Measurements from ENCODE around the gene BAHCC1. TPM values are rescaled to one million over a fixed set of nuclear protein-coding genes. Genes with fewer than 3 reads are reported as not detected.

Gene BAHCC1
- total and polyA plus RNA-seq, 2 donors (not counting 3 experiments of a cell fraction or from before 2014, with no cell fraction given), result 4.7 to 11.6 TPM

DNA sequence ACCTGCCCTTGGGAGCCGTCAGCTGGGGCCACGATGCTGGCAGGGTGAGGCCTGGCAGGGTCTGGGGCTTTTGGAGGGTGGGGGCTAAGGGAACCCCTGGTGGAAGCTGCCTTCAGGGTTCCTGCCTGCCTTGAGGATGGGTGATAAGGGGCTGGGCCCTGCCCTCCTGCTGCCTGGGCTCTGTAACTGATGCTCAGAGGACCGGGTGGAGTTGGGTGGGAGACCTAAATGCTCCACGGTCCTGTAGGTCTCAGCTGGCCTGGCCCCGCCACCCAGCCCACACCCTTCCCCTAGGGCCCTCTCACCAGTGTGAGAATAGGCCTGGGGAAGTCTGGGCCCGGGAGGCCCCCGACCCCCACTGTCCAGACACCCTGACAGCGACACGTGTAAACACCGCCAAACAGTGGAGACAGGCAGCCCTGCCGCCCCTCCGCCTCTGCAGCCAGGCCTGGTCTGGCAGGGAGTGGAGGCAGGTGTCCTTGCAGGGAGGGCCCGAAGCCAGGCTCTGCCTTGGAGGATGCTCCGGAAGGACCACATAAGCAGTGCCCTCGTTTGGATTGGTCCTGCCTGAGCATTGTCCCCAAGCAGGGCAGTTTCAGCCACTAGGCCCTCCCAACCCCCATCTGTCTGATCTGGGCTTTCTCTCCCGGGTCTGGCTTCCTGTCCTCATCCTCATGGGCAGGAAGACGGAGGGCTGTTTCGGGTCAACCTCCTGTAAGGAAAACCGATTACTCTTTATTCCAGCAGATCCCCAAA, 6.5 kb upstream of the BAHCC1 start:
- Histone ChIP-seq H3K9me3 (replicated peaks; ENCODE audit: control insufficient read depth, insufficient read depth, low read length) (no peaks in the 10 kb centered on the region), H3K4me3 (replicated peaks in 1 of 3; ENCODE audit: insufficient read depth in 1 of 3, low read depth in 1 of 3, low read length in 3 of 3) (no peak overlapping the region), H3K27ac (ENCODE audit: insufficient read depth, low read depth, low read length) (no peak overlapping the region), H3K4me1 (ENCODE audit: control insufficient read depth, extremely low read depth, insufficient read depth, low read length) (peaks cover 29% of the 10 kb centered on the region), H3K9me1 (replicated peaks; ENCODE audit: control insufficient read depth, extremely low read depth, insufficient read depth, low read length) (no peaks in the 10 kb centered on the region), H4K20me1 (replicated peaks; ENCODE audit: control insufficient read depth, extremely low read depth, insufficient read depth, low read length) (no peaks in the 10 kb centered on the region), H3K4me2 (ENCODE audit: insufficient read depth, low read length) (no peak overlapping the region), H3K79me2 (ENCODE audit: control insufficient read depth, insufficient read depth, low read length) (peaks cover 15% of the 10 kb centered on the region), H3K36me3 (ENCODE audit: control insufficient read depth in 2 of 2, extremely low read depth in 1 of 2, insufficient read depth in 2 of 2, low read length in 2 of 2) (peaks cover 0 to 4% of the 10 kb centered on the region in 2 experiments), H2AFZ (ENCODE audit: low read depth, low read length) (no peak overlapping the region), H3K9ac (replicated peaks; ENCODE audit: extremely low read depth, insufficient read depth, low read length) (no peak overlapping the region), H3K27me3 (ENCODE audit: control insufficient read depth in 2 of 2, insufficient read depth in 2 of 2, low read length in 2 of 2) (no peaks in the 10 kb centered on the region)
- CTCF ChIA-PET, result no interaction called here
- FAIRE-seq, result peak; percentile 67
- no peak for TF ChIP-seq JUN (IDR thresholded peaks at IDR 0.05; ENCODE audit: borderline replicate concordance, insufficient read depth, insufficient read length, low read depth)
- TF ChIP-seq MYC (IDR thresholded peaks at IDR 0.05; ENCODE audit: low read depth, low read length), result no peak
- no peak for TF ChIP-seq POLR2A (IDR thresholded peaks at IDR 0.05; ENCODE audit: low read depth, low read length)
- TF ChIP-seq EZH2 (IDR thresholded peaks at IDR 0.05; ENCODE audit: borderline replicate concordance, low read depth, low read length, severe bottlenecking), result no peak
- TF ChIP-seq, protein P1, sequence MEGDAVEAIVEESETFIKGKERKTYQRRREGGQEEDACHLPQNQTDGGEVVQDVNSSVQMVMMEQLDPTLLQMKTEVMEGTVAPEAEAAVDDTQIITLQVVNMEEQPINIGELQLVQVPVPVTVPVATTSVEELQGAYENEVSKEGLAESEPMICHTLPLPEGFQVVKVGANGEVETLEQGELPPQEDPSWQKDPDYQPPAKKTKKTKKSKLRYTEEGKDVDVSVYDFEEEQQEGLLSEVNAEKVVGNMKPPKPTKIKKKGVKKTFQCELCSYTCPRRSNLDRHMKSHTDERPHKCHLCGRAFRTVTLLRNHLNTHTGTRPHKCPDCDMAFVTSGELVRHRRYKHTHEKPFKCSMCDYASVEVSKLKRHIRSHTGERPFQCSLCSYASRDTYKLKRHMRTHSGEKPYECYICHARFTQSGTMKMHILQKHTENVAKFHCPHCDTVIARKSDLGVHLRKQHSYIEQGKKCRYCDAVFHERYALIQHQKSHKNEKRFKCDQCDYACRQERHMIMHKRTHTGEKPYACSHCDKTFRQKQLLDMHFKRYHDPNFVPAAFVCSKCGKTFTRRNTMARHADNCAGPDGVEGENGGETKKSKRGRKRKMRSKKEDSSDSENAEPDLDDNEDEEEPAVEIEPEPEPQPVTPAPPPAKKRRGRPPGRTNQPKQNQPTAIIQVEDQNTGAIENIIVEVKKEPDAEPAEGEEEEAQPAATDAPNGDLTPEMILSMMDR (IDR thresholded peaks at IDR 0.05; ENCODE audit: extremely low read depth in 1 of 2, insufficient read depth in 1 of 2, low read depth in 1 of 2, low read length in 2 of 2), result no peak
- TF ChIP-seq FOS (IDR thresholded peaks at IDR 0.05; ENCODE audit: borderline replicate concordance, insufficient read depth, low read length), result no peak
- no peak for TF ChIP-seq POLR2AphosphoS5 (IDR thresholded peaks at IDR 0.05; ENCODE audit: insufficient read depth, low read depth, low read length)
- TF ChIP-seq, protein P2, sequence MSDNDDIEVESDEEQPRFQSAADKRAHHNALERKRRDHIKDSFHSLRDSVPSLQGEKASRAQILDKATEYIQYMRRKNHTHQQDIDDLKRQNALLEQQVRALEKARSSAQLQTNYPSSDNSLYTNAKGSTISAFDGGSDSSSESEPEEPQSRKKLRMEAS (IDR thresholded peaks at IDR 0.05; ENCODE audit: insufficient read depth, insufficient read length), result no peak
- no peak for TF ChIP-seq GATA2 (IDR thresholded peaks at IDR 0.05; ENCODE audit: insufficient read depth, insufficient read length, low read depth, low read length)
- dilution Hi-C loops (cut with MboI; ENCODE audit: extremely low pct_ligation_motif_present, low sequenced_read_pairs) (no loop called here), intact Hi-C loops (cut with micrococcal nuclease) (no loop called here)
- BruUV-seq (replicated peaks), result no TSS peak
- no peak for DNase-seq (ENCODE audit: low read depth, low spot score)
- POLR2A ChIA-PET, result no interaction called here

All from endothelial cell of umbilical vein (primary cell).